D721Med (cell line): ENCODE measurements around the gene PRR3.

Source experiments
- DNase-seq: peaks from one replicate; pipeline ENCODE4 v3.0.0; 2011; ENCODE audit warnings: low spot score; ENCODE audit not compliant: insufficient read length
- FAIRE-seq: peaks from 2 replicates; lab custom pipeline; 2011; peaks lifted over from hg19 to GRCh38; lab: Jason Lieb, UNC
- TF ChIP-seq, protein P1 (sequence below): IDR thresholded peaks from 2 replicates; pipeline ENCODE4 v1.5.1; 2012; ENCODE audit warnings: mild to moderate bottlenecking, control low read depth; ENCODE audit not compliant: insufficient read depth; ENCODE audit errors: missing control alignments

PRR3 gene

DNA sequence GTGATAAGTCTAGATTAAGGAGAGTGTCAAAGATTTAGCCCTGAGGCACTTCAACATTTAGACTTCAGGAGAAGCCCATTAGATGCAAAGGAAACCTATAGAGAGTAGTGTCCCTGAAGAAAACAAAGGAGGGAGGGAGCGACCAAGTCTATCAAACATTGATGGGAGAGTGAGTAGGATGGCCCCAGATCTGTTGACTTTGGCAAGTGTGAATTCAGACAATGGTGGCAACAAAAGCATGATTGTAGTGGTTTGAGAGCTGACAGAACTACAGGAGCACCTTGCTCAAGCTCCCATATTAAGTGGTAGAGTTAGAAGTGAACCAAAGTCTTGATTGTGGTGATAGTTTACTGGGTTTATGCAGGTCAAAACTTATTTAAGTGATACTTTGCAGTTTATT is 13.2 kb downstream of the PRR3 start:
- TF ChIP-seq, protein P1, sequence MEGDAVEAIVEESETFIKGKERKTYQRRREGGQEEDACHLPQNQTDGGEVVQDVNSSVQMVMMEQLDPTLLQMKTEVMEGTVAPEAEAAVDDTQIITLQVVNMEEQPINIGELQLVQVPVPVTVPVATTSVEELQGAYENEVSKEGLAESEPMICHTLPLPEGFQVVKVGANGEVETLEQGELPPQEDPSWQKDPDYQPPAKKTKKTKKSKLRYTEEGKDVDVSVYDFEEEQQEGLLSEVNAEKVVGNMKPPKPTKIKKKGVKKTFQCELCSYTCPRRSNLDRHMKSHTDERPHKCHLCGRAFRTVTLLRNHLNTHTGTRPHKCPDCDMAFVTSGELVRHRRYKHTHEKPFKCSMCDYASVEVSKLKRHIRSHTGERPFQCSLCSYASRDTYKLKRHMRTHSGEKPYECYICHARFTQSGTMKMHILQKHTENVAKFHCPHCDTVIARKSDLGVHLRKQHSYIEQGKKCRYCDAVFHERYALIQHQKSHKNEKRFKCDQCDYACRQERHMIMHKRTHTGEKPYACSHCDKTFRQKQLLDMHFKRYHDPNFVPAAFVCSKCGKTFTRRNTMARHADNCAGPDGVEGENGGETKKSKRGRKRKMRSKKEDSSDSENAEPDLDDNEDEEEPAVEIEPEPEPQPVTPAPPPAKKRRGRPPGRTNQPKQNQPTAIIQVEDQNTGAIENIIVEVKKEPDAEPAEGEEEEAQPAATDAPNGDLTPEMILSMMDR, result no peak
- DNase-seq, result no peak
- no peak for FAIRE-seq

GRCh38 chr6:30570740-30571074 is 13.6 kb downstream of the PRR3 start:
- DNase-seq (no peak), FAIRE-seq (no peak)
- TF ChIP-seq, protein P1, result no peak

DNA sequence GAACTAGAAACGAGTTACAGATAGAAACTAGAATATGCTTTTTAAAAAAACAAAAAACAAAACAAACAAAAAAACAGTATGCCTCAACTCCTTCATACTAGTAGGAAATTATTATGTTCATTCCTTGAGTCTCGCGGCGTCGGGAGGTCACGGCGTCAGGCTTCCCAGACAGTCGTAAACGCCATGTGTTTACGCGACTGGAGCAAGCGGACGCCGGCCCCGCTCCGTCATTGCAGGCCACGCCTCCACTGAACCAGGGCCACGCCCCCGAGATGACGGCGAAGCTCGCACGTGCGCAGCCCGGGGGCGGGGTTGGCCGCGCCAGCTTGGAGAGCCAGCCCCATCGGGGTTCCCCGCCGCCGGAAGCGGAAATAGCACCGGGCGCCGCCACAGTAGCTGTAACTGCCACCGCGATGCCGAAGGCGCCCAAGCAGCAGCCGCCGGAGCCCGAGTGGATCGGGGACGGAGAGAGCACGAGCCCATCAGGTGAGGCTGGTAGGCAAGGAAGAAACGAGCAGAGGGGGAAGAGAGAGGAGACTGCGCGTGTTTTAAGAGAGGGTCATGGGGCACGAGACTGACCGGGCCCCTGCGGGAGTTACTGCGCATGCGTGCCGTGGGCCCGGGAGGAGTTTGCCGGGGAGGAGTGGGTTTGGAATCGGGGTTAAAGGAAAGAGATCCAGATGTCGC is 14.1 kb downstream of the PRR3 start, which contains the start of gene ABCF1:
Gene ABCF1 (plus strand): TSS at position 368 of the 687 bp plus-strand sequence. CDS start 46 bp downstream, at position 414.
- no peak for FAIRE-seq
- TF ChIP-seq, protein P1, result no peak
- DNase-seq, result peak; percentile 81

GRCh38 chr6:30571762-30572082 is 14.6 kb downstream of the PRR3 start:
- TF ChIP-seq, protein P1, result no peak
- FAIRE-seq (no peak), DNase-seq (no peak)

DNA sequence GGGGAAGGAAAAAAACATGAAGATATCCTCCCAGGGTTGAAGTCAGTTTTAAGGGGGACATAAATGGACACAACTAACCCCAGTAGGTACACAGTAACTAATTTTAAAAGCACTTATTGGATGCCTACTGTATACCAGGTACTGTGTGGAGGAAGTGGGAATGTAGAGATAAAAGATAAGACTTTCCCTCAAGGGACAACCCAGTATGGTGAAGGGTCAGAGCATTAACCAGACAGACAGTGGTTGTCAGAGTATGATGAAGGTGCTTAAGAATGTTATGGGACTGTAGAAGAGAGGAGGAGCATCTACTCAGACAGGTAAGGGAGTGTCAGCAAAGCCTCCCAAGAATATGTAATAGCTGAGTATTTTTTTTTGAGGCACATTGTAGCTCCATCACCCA is 15.1 kb downstream of the PRR3 start:
- no peak for FAIRE-seq
- TF ChIP-seq, protein P1, result no peak
- no peak for DNase-seq

DNA sequence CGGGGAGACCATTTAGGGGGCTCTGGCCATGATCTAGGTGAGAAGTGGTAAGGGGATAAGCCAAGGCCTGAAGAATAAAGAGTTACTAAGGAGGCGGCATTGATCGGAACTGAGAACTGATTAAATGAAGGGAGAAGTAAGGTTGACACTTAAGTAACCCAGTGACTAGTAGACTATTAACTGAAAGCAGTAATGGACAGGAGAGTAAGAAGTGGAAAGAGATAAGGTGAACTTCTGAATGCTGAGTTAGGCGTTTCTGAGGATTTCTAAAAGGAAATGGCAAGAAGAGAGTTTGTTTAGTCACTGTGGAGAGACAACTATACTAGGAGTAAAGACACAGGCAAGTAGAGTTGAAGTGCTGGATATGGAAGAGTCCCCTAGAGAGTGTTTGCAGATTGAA is 16.0 kb downstream of the PRR3 start:
- TF ChIP-seq, protein P1, result no peak
- no peak for DNase-seq
- no peak for FAIRE-seq

DNA sequence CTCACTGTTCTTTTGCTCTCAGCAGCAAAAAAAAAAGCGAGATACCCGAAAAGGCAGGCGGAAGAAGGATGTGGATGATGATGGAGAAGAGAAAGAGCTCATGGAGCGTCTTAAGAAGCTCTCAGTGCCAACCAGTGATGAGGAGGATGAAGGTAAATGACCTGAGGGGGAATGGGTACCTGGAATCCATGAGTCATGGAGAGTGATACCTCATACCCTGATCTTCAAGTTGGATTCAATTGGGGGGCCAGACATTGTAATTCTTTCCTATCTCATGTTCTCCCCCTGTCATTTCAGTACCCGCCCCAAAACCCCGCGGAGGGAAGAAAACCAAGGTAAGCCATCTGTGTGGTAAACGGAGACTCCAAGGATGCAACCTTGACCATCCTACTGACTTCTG is 21.0 kb downstream of the PRR3 start:
- DNase-seq (no peak), FAIRE-seq (no peak)
- TF ChIP-seq, protein P1, result no peak
